GM12801 (cell line): ENCODE measurements around the gene USP38.

Experiments
- CTCF ChIP-seq: IDR thresholded peaks from one replicate; pipeline ENCODE4 v1.5.1; 2011; ENCODE audit warnings: control low read depth; ENCODE audit not compliant: insufficient read length; ENCODE audit errors: extremely low read depth

Gene USP38

GRCh38 chr4:143270256-143270838, 85.6 kb downstream of the USP38 start:
- no peak for TF ChIP-seq CTCF
